Measurements from ENCODE around the gene PLS1. TPM values are rescaled to one million over a fixed set of nuclear protein-coding genes. Genes with fewer than 3 reads are reported as not detected.

The PLS1 gene
- polyA plus RNA-seq, 1 of the 3 experiments (the other 2 are of a cell fraction), result 2.9 TPM

GRCh38 chr3:142614059-142614626, 17.9 kb downstream of the PLS1 start:
- H3K4me3 ChIP-seq (ENCODE audit: low read depth in 2 of 2, low read length in 1 of 2), result no peak overlapping the region
- H3K9me3 ChIP-seq, result no peaks in the 10 kb centered on the region
- WGBS (ENCODE audit: low lambda C conversion rate), result 91% methylated on average over 2 of the region's 2 CpGs
- no peaks in the 10 kb centered on the region for H3K79me2 ChIP-seq (ENCODE audit: insufficient read depth)
- no peaks in the 10 kb centered on the region for H3K36me3 ChIP-seq (replicated peaks in 1 of 2; ENCODE audit: control insufficient read depth in 1 of 2, insufficient read depth in 2 of 2, low read length in 1 of 2)
- no peak overlapping the region for H3K4me2 ChIP-seq
- CTCF ChIA-PET, result interaction anchor here (0.9 to 1.2 kb wide), 2 partner anchors 9 to 11 kb away, joined by 3 to 4 read pairs; no protein-coding TSS in a partner anchor
- POLR2A ChIA-PET, result no interaction called here
- H3K4me1 ChIP-seq (ENCODE audit: control insufficient read depth in 1 of 2, insufficient read depth in 2 of 2, low read depth in 1 of 2, low read length in 1 of 2), result peaks cover 0 to 6% of the 10 kb centered on the region in 2 experiments; a peak in 1 of 4 replicates
- no peaks in the 10 kb centered on the region for H4K20me1 ChIP-seq (ENCODE audit: insufficient read depth)
- TF ChIP-seq POLR2AphosphoS5 (IDR thresholded peaks at IDR 0.05; ENCODE audit: low read depth, low read length) (no peak), RXRA (IDR thresholded peaks at IDR 0.05; ENCODE audit: borderline replicate concordance, low read depth) (no peak), SMC3 (IDR thresholded peaks at IDR 0.05; ENCODE audit: low read depth, low read length) (no peak), EP300 (IDR thresholded peaks at IDR 0.05; ENCODE audit: borderline replicate concordance in 1 of 2, low read depth in 1 of 2, low read length in 1 of 2) (no peak), YY1 (IDR thresholded peaks at IDR 0.05; ENCODE audit: low read depth) (no peak), CTCF (IDR thresholded peaks at IDR 0.05) (no peak), NRF1 (IDR thresholded peaks at IDR 0.05; ENCODE audit: low read depth, low read length) (no peak), TEAD4 (IDR thresholded peaks at IDR 0.05; ENCODE audit: borderline replicate concordance, insufficient read depth) (no peak), REST (IDR thresholded peaks at IDR 0.05; ENCODE audit: low read depth, low read length) (no peak), IRF3 (IDR thresholded peaks at IDR 0.05; ENCODE audit: low read depth, low read length) (no peak), MEF2A (IDR thresholded peaks at IDR 0.05; ENCODE audit: borderline replicate concordance, low read depth) (no peak), TCF12 (IDR thresholded peaks at IDR 0.05) (no peak), JUND (IDR thresholded peaks at IDR 0.05) (no peak), CHD2 (IDR thresholded peaks at IDR 0.05; ENCODE audit: low read length, partially characterized antibody) (no peak), RCOR1 (IDR thresholded peaks at IDR 0.05; ENCODE audit: low read length) (no peak), USF2 (IDR thresholded peaks at IDR 0.05; ENCODE audit: borderline replicate concordance, low read depth, low read length) (no peak), NFIC (IDR thresholded peaks at IDR 0.05; ENCODE audit: borderline replicate concordance) (no peak)
- H3K27ac ChIP-seq (ENCODE audit: low read depth in 2 of 2, low read length in 1 of 2), result no peak overlapping the region
- no peak overlapping the region for H2AFZ ChIP-seq (ENCODE audit: low read depth)
- no peaks in the 10 kb centered on the region for H3K27me3 ChIP-seq (ENCODE audit: insufficient read depth)
- H3K9me2 ChIP-seq, result no peaks in the 10 kb centered on the region
- H3K9ac ChIP-seq, result no peak overlapping the region
- DNase-seq, result no peak
- H3F3A ChIP-seq (replicated peaks; ENCODE audit: insufficient read depth), result no peaks in the 10 kb centered on the region

All from SK-N-SH (cell line).